ENCODE results near the gene TAPBP. TPM values are rescaled to one million over a fixed set of nuclear protein-coding genes. Genes with fewer than 3 reads are reported as not detected.

TAPBP gene
- total and polyA plus RNA-seq, 9 of the 15 experiments (the other 6 are each of a cell fraction or from before 2014, with no cell fraction given) = 5.6 to 74.0 (median 22.3) TPM

DNA sequence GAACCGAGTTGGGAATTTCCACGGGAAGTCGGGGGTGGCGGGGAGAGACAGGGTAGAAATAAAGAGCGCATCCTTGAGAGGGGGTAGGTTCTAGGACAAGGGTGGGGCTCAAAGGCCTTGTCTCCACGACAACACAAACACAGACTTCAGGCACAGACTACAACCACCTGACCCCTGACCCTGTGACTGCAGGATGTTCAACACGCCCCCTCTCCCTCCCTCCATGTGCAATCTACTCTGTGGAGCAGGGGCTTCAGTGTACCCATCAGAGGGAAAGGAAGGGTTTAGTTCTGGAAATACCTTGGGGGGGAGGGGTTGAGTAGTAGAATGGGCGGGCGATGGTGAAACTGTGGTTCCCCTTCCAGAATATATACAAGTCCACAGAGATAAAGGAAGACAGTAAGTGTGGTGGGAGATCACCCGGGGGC lies 651 bp upstream of the TAPBP start (continued):
- TF ChIP-seq ZBTB49 (CRISPR knock-in tag; IDR thresholded peaks at IDR 0.05; ENCODE audit: borderline replicate concordance) = 0 out of 2 replicates have a peak, but pooled peaks have one; percentile 67
- no peak for TF ChIP-seq MED1 (CRISPR knock-in tag; IDR thresholded peaks at IDR 0.05; ENCODE audit: borderline replicate concordance)
- TF ChIP-seq ZSCAN29 (IDR thresholded peaks at IDR 0.05) = no peak
- no peak for TF ChIP-seq ZNF778 (CRISPR knock-in tag; IDR thresholded peaks at IDR 0.05)
- no peak for TF ChIP-seq ILK (tag; IDR thresholded peaks at IDR 0.05; ENCODE audit: borderline replicate concordance, low read depth)
- TF ChIP-seq ZNF184 (CRISPR knock-in tag; IDR thresholded peaks at IDR 0.05) = no peak
- TF ChIP-seq XRCC5 (IDR thresholded peaks at IDR 0.05; ENCODE audit: low read depth, low read length) = no peak
- no peak for TF ChIP-seq HDAC3 (IDR thresholded peaks at IDR 0.05; ENCODE audit: borderline replicate concordance, partially characterized antibody)
- TF ChIP-seq ZNF24 (IDR thresholded peaks at IDR 0.05) = no peak
- TF ChIP-seq NFRKB (IDR thresholded peaks at IDR 0.05; ENCODE audit: low read depth) = no peak
- TF ChIP-seq NCOA1 (IDR thresholded peaks at IDR 0.05; ENCODE audit: low read depth) = no peak
- TF ChIP-seq, protein P1, sequence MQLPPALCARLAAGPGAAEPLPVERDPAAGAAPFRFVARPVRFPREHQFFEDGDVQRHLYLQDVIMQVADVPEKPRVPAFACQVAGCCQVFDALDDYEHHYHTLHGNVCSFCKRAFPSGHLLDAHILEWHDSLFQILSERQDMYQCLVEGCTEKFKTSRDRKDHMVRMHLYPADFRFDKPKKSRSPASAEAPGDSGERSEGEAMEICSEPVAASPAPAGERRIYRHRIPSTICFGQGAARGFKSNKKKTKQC (CRISPR knock-in tag; IDR thresholded peaks at IDR 0.05) = no peak
- TF ChIP-seq KDM5B (IDR thresholded peaks at IDR 0.05; ENCODE audit: insufficient replicate concordance, low read depth, low read length) = peak; percentile 15
- no peak for TF ChIP-seq ZNF311 (CRISPR knock-in tag; IDR thresholded peaks at IDR 0.05)
- no peak for TF ChIP-seq FOSL1 (tag; conservative IDR thresholded peaks at IDR 0.05)
- TF ChIP-seq MYBL2 (IDR thresholded peaks at IDR 0.05; ENCODE audit: low read depth) = no peak
- no peak for TF ChIP-seq MYBL2 (CRISPR knock-in tag; IDR thresholded peaks at IDR 0.05; ENCODE audit: borderline replicate concordance)
- TF ChIP-seq, protein P2, sequence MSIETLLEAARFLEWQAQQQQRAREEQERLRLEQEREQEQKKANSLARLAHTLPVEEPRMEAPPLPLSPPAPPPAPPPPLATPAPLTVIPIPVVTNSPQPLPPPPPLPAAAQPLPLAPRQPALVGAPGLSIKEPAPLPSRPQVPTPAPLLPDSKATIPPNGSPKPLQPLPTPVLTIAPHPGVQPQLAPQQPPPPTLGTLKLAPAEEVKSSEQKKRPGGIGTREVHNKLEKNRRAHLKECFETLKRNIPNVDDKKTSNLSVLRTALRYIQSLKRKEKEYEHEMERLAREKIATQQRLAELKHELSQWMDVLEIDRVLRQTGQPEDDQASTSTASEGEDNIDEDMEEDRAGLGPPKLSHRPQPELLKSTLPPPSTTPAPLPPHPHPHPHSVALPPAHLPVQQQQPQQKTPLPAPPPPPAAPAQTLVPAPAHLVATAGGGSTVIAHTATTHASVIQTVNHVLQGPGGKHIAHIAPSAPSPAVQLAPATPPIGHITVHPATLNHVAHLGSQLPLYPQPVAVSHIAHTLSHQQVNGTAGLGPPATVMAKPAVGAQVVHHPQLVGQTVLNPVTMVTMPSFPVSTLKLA (conservative IDR thresholded peaks at IDR 0.05) = peak; percentile 78; a peak in 3 of 4 replicates
- 0 out of 2 replicates have a peak, but pooled peaks have one; percentile 15 for TF ChIP-seq POLR2AphosphoS5 (IDR thresholded peaks at IDR 0.05; ENCODE audit: control insufficient read depth, insufficient read depth, low read depth, low read length)
- TF ChIP-seq RBFOX2 (IDR thresholded peaks at IDR 0.05; ENCODE audit: low read depth, low read length) = no peak
- TF ChIP-seq ZNF507 (tag; conservative IDR thresholded peaks at IDR 0.05) = no peak
- no peak for TF ChIP-seq ZBTB11 (CRISPR knock-in tag; IDR thresholded peaks at IDR 0.05)

All from K562 (cell line).